Spleen (tissue), 7 donors: Measurements from ENCODE around the gene MAP1LC3B.

Experiments
- POLR2A ChIP-seq, 3 donors: fragments of 450-650 bp; IDR thresholded peaks; one replicate each; pipeline ENCODE4 v1.5.1; 2017; ENCODE audit warnings: antibody characterized with exemption in 3 of 3, mild to moderate bottlenecking in 1 of 3
- POLR2AphosphoS5 ChIP-seq, 3 donors: sonication (generic); formaldehyde crosslinking; IDR thresholded peaks; one replicate each; pipeline ENCODE4 v1.5.1; 2017; ENCODE audit warnings: antibody characterized with exemption in 3 of 3
- TF ChIP-seq, protein P1 (sequence below), 11 experiments: fragments of 200-600 bp in 7 of 11; fragments of 450-650 bp in 4 of 11; sonication (generic) in 4 of 11; IDR thresholded peaks in 8 of 11; conservative IDR thresholded peaks in 3 of 11; 1 replicate in 7 of 11; 2 replicates in 4 of 11; pipeline versions ENCODE4 v1.4.0 to v1.8.0; 2016 to 2021; ENCODE audit warnings: antibody characterized with exemption in 11 of 11, inconsistent platforms in 4 of 11, mild to moderate bottlenecking in 1 of 11
- donor health status: DM: no; HTN: no; CAD: no; lungs with moderate emphysema.
- donor health status: DM: no; HTN: no; CAD: no.
- donor health status: DM: no; HTN: no; CAD: no.

DNA sequence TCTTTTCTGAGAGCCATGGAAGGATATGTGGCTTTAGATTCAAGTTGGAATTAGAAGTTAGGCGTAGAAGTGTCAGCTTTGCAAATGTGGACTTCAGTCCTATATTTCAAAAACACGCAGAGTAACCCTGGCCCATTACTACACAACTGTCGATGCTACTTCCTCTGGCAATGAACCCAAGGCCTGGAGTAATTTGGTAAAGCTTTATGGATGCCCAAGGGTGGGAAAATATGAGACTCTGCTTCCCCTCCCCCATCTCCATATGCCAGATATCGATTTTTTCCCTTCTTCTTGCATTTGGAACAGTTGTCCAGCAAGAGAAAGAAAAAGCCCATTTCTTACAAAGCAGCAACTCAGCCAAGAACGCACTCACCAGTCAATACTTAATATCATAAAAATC, 2.9 kb upstream of the MAP1LC3B start:
- TF ChIP-seq POLR2A (IDR thresholded peaks at IDR 0.05) (no peak), POLR2AphosphoS5 (IDR thresholded peaks at IDR 0.05) (no peak)
- TF ChIP-seq, protein P1, sequence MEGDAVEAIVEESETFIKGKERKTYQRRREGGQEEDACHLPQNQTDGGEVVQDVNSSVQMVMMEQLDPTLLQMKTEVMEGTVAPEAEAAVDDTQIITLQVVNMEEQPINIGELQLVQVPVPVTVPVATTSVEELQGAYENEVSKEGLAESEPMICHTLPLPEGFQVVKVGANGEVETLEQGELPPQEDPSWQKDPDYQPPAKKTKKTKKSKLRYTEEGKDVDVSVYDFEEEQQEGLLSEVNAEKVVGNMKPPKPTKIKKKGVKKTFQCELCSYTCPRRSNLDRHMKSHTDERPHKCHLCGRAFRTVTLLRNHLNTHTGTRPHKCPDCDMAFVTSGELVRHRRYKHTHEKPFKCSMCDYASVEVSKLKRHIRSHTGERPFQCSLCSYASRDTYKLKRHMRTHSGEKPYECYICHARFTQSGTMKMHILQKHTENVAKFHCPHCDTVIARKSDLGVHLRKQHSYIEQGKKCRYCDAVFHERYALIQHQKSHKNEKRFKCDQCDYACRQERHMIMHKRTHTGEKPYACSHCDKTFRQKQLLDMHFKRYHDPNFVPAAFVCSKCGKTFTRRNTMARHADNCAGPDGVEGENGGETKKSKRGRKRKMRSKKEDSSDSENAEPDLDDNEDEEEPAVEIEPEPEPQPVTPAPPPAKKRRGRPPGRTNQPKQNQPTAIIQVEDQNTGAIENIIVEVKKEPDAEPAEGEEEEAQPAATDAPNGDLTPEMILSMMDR (IDR thresholded peaks at IDR 0.05 in 8 of 11, conservative IDR thresholded peaks at IDR 0.05 in 3 of 11), result no peak
